ENCODE measurements around the gene SLC23A3.

GRCh38 chr2:219179601-219180465 lies 10.0 kb upstream of the SLC23A3 start:
- no peak for TF ChIP-seq EZH2 (IDR thresholded peaks at IDR 0.05; ENCODE audit: insufficient read depth, poor library complexity, severe bottlenecking)
- TF ChIP-seq EZH2phosphoT487 (IDR thresholded peaks at IDR 0.05; ENCODE audit: insufficient read depth, low read depth) = no peak

Data from GM23248 (cell line).